NK-92 (cell line): ENCODE data around the gene FOXD2.

ENCODE experiments used
- DNase-seq: peaks from one replicate; lab custom pipeline; 2025; ENCODE audit not compliant: unreplicated experiment; lab: John Stamatoyannopoulos, UW

The FOXD2 gene

GRCh38 chr1:47459253-47459788, 21.5 kb downstream of the FOXD2 start:
- no peak for DNase-seq

- no peak for DNase-seq
Measured at GRCh38 chr1:47460040-47460439, 22.2 kb downstream of the FOXD2 start.

GRCh38 chr1:47460456-47460855, 22.6 kb downstream of the FOXD2 start:
- DNase-seq: no peak

GRCh38 chr1:47465605-47466004, 27.8 kb downstream of the FOXD2 start:
- DNase-seq: no peak

- DNase-seq: no peak
Measured at GRCh38 chr1:47468709-47469389, 31.0 kb downstream of the FOXD2 start.

- DNase-seq: no peak
Measured at GRCh38 chr1:47469390-47469759, 31.5 kb downstream of the FOXD2 start.

- no peak for DNase-seq
Measured at GRCh38 chr1:47469910-47470309, 32.1 kb downstream of the FOXD2 start.

GRCh38 chr1:47471163-47471562, 33.3 kb downstream of the FOXD2 start:
- DNase-seq: no peak

- DNase-seq: no peak
Measured at GRCh38 chr1:47474278-47475193, 36.7 kb downstream of the FOXD2 start.

- DNase-seq: no peak
Measured at GRCh38 chr1:47477595-47478080, 39.8 kb downstream of the FOXD2 start.

GRCh38 chr1:47478090-47478489, 40.2 kb downstream of the FOXD2 start:
- DNase-seq: no peak

GRCh38 chr1:47479664-47480063, 41.8 kb downstream of the FOXD2 start:
- no peak for DNase-seq

GRCh38 chr1:47481936-47482335, 44.1 kb downstream of the FOXD2 start:
- no peak for DNase-seq

- no peak for DNase-seq
Measured at GRCh38 chr1:47482786-47483185, 44.9 kb downstream of the FOXD2 start.

- no peak for DNase-seq
Measured at GRCh38 chr1:47483651-47484050, 45.8 kb downstream of the FOXD2 start.

GRCh38 chr1:47485817-47486216, 48.0 kb downstream of the FOXD2 start:
- DNase-seq: no peak

GRCh38 chr1:47487332-47487731, 49.5 kb downstream of the FOXD2 start:
- no peak for DNase-seq

- no peak for DNase-seq
Measured at GRCh38 chr1:47487850-47488450, 50.1 kb downstream of the FOXD2 start.
